ENCODE results near the gene AK9. TPM values are rescaled to one million over a fixed set of nuclear protein-coding genes. Genes with fewer than 3 reads are reported as not detected.
"Not testable (repeated sequence)": the region's sequence is repeated elsewhere in the genome, so short reads cannot be mapped to it uniquely, and the experiment has no call there.

Gene AK9
- total RNA-seq, 4 donors from 2014 or later = 9.1 to 15.7 (median 13.2) TPM

DNA sequence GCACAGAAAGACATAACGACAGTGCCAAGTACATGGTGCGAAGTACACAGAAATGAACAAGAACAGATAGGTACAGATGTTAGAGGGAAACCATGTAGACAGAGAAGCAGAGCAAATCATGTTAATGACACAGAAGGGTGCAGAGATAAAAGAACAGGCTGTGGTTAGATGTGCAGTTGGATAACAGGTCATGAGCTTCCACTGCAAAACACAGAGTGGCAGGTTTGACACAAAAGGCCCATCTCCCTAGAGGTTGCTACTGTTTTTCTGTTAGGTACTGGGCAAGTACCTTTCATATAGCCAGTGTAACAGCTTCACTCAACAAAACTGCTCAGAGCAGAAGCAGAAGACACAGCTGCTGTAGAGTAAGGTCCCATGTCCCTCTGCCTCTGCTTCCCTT is 84.6 kb downstream of the AK9 start:
- 83 to 100% methylated on average over 1 to 2 of the region's 2 CpGs for WGBS, 2 donors (ENCODE audit: low coverage in 1 of 2)
- peaks cover 0 to 20% of the 10 kb centered on the region in 2 donors for H3K36me3 ChIP-seq
- H3K9me3 ChIP-seq = peaks cover 0 to 16% (median 0%) of the 10 kb centered on the region in 3 donors

DNA sequence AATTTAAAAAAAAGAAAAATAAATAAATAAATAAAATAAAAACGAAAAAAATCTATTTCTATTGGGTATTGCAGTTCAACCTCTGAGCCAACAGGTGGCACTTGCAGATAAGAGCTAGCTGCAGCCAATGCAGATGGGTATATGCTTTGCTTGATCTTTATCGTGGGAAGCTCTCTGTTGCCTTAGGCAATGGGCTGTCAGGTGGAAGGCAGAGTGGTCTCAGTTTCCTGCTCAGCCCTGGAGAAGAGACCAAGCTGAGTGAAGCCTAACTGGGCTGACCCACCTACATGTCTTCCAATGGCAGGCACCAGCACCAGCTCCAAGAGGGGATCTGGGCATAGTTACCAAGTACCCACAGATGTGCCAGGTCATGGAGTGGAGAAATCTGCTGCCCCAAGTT is 95.0 kb downstream of the AK9 start:
- 17 to 45% methylated on average over 2 of the region's 2 CpGs for WGBS, 2 donors (ENCODE audit: low coverage in 1 of 2)
- Histone ChIP-seq H3K27me3 (no peaks in the 10 kb centered on the region), H3K27ac (no peak overlapping the region), H3K4me3 (no peak overlapping the region), H3K9me3 (peaks cover 0 to 29% (median 0%) of the 10 kb centered on the region in 3 donors), H3K4me1 (no peaks in the 10 kb centered on the region), H3K36me3 (no peaks in the 10 kb centered on the region)
- TF ChIP-seq, protein P1, sequence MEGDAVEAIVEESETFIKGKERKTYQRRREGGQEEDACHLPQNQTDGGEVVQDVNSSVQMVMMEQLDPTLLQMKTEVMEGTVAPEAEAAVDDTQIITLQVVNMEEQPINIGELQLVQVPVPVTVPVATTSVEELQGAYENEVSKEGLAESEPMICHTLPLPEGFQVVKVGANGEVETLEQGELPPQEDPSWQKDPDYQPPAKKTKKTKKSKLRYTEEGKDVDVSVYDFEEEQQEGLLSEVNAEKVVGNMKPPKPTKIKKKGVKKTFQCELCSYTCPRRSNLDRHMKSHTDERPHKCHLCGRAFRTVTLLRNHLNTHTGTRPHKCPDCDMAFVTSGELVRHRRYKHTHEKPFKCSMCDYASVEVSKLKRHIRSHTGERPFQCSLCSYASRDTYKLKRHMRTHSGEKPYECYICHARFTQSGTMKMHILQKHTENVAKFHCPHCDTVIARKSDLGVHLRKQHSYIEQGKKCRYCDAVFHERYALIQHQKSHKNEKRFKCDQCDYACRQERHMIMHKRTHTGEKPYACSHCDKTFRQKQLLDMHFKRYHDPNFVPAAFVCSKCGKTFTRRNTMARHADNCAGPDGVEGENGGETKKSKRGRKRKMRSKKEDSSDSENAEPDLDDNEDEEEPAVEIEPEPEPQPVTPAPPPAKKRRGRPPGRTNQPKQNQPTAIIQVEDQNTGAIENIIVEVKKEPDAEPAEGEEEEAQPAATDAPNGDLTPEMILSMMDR (IDR thresholded peaks at IDR 0.05) = no peak
- TF ChIP-seq EP300 (IDR thresholded peaks at IDR 0.05) (no peak), POLR2A (IDR thresholded peaks at IDR 0.05) (no peak), POLR2AphosphoS5 (IDR thresholded peaks at IDR 0.05) (no peak)
- no peak for ATAC-seq

More for the DNA sequence above, 84.6 kb downstream of the AK9 start:
- Histone ChIP-seq H3K4me1 (no peaks in the 10 kb centered on the region), H3K4me3 (no peak overlapping the region), H3K27ac (no peak overlapping the region), H3K27me3 (no peaks in the 10 kb centered on the region)
- no peak for ATAC-seq
- TF ChIP-seq, protein P1 (IDR thresholded peaks at IDR 0.05) = no peak
- TF ChIP-seq EP300 (IDR thresholded peaks at IDR 0.05) (no peak), POLR2AphosphoS5 (IDR thresholded peaks at IDR 0.05) (no peak), POLR2A (IDR thresholded peaks at IDR 0.05) (no peak)

DNA sequence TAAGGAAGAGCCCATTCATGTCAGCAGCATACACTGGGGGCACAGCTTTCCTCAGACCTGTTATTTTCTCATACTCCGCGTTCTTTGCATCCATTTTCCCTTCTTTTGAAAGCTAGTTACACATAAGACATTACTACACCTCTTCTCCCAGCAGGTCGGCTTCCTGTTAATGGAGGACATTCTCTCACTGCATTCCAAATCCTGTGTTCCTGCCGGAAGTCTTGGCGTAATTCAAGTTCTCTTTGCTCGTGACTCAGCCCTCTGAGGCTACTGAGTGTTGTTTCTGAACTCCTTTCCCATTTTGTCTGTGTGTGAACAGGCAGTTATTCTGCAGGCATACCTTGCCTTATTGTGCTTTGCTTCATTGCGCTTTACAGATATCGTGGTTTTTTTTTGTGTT is 110.5 kb downstream of the AK9 start:
- 81 to 90% methylated on average over 3 to 5 of the region's 8 CpGs for WGBS, 2 donors (ENCODE audit: low coverage in 1 of 2)
- TF ChIP-seq POLR2A (IDR thresholded peaks at IDR 0.05) = no peak
- TF ChIP-seq, protein P1 (IDR thresholded peaks at IDR 0.05) = no peak
- TF ChIP-seq POLR2AphosphoS5 (IDR thresholded peaks at IDR 0.05) = no peak
- TF ChIP-seq EP300 (IDR thresholded peaks at IDR 0.05) = no peak
- no peaks in the 10 kb centered on the region for H3K4me1 ChIP-seq
- H3K27me3 ChIP-seq = no peaks in the 10 kb centered on the region
- no peak overlapping the region for H3K27ac ChIP-seq
- peaks cover 0 to 4% (median 0%) of the 10 kb centered on the region in 3 donors for H3K9me3 ChIP-seq
- H3K36me3 ChIP-seq = peaks cover 0 to 7% of the 10 kb centered on the region in 2 donors
- no peak for ATAC-seq
- H3K4me3 ChIP-seq = no peak overlapping the region

DNA sequence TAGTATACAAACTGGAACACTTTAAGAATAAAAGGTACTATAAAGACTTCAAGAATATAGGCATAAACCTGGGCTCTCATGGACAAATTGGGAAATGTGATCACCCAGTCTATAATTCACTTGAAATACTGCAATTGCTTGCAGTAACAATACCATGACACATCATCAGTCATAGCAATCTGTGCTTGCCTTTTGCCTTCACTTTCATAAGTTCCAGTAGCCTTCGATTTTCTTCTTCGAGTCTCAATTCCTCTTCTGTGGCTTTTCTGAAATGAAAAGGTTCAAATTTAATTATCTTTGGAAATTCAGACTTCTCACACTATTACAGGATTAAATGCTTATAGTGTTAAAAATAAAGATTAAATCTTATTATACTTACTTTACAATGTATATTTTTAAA is 111.6 kb downstream of the AK9 start:
- peaks cover 0 to 4% (median 0%) of the 10 kb centered on the region in 3 donors for H3K9me3 ChIP-seq
- H3K27me3 ChIP-seq = no peaks in the 10 kb centered on the region
- H3K4me3 ChIP-seq = no peak overlapping the region
- no peak for ATAC-seq
- no peak overlapping the region for H3K27ac ChIP-seq
- WGBS, 2 donors (ENCODE audit: low coverage in 1 of 2) = 80 to 96% methylated on average over 2 of the region's 2 CpGs
- TF ChIP-seq POLR2A (IDR thresholded peaks at IDR 0.05) = no peak
- TF ChIP-seq POLR2AphosphoS5 (IDR thresholded peaks at IDR 0.05) = no peak
- no peak for TF ChIP-seq EP300 (IDR thresholded peaks at IDR 0.05)
- TF ChIP-seq, protein P1 (IDR thresholded peaks at IDR 0.05) = no peak
- H3K36me3 ChIP-seq = peaks cover 0 to 7% of the 10 kb centered on the region in 2 donors
- no peaks in the 10 kb centered on the region for H3K4me1 ChIP-seq

DNA sequence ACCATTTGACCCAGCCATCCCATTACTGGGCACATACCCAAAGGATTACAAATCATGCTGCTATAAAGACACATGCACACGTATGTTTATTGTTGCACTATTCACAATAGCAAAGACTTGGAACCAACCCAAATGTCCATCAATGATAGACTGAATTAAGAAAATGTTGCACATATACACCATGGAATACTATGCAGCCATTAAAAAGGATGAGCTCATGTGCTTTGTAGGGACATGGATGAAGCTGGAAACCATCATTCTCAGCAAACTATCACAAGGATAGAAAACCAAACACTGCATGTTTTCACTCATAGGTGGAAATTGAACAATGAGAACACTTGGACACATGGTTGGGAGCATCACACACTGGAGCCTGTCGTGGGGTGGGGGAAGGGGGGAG is 121.1 kb downstream of the AK9 start:
- H3K27me3 ChIP-seq, H3K4me3 ChIP-seq, H3K4me1 ChIP-seq, H3K9me3 ChIP-seq, ATAC-seq, H3K36me3 ChIP-seq, H3K27ac ChIP-seq: not testable (repeated sequence)
- 70 to 87% methylated on average over 2 of the region's 2 CpGs for WGBS, 2 donors (ENCODE audit: low coverage in 1 of 2)
